Cardiac septum (tissue), 1 donor: ENCODE measurements around the gene CDKN1C. TPM values are rescaled to one million over a fixed set of nuclear protein-coding genes. Genes with fewer than 3 reads are reported as not detected.
A peak's percentile ranks its signal among the peaks of the same experiment; 100 is the strongest.

Experiments used
- DNase-seq: peaks from one replicate; pipeline ENCODE4 v3.0.0-alpha.2; 2020; ENCODE audit warnings: low spot score
- intact Hi-C: fragments of 100-400 bp; cut with DNase I; formaldehyde crosslinking; loops from one replicate; pipeline ENCODE4 v1.14.0; 2022
- total RNA-seq: library from RNA; stranded (reverse); fragmentation: NEBNext Ultra II Directional; extraction: Animal tissue kit (Norgen Biotek cat#: 25700); gene quantifications from one replicate; pipeline ENCODE4 v1.2.1, GENCODE V29; 2021
- donor health status: DM: no; HTN: no; CAD: no.

The CDKN1C gene
- total RNA-seq, 1 donor from 2014 or later, result 11.5 TPM

GRCh38 chr11:2892215-2892966 is 6.8 kb upstream of the CDKN1C start:
- DNase-seq, result no peak
- intact Hi-C loops, result loop anchor here (10.0 kb wide), 1 partner anchor 698 kb away; no protein-coding TSS in a partner anchor

- DNase-seq, result no peak
- intact Hi-C loops, result loop anchor here (10.0 kb wide), 1 partner anchor 697 kb away; no protein-coding TSS in a partner anchor
Observed at GRCh38 chr11:2891326-2892214, 6.0 kb upstream of the CDKN1C start.

- intact Hi-C loops, result loop anchor here (10.0 kb wide), 1 partner anchor 696 kb away; no protein-coding TSS in a partner anchor
- DNase-seq, result no peak
Observed at GRCh38 chr11:2890466-2891294, 5.1 kb upstream of the CDKN1C start.

DNA sequence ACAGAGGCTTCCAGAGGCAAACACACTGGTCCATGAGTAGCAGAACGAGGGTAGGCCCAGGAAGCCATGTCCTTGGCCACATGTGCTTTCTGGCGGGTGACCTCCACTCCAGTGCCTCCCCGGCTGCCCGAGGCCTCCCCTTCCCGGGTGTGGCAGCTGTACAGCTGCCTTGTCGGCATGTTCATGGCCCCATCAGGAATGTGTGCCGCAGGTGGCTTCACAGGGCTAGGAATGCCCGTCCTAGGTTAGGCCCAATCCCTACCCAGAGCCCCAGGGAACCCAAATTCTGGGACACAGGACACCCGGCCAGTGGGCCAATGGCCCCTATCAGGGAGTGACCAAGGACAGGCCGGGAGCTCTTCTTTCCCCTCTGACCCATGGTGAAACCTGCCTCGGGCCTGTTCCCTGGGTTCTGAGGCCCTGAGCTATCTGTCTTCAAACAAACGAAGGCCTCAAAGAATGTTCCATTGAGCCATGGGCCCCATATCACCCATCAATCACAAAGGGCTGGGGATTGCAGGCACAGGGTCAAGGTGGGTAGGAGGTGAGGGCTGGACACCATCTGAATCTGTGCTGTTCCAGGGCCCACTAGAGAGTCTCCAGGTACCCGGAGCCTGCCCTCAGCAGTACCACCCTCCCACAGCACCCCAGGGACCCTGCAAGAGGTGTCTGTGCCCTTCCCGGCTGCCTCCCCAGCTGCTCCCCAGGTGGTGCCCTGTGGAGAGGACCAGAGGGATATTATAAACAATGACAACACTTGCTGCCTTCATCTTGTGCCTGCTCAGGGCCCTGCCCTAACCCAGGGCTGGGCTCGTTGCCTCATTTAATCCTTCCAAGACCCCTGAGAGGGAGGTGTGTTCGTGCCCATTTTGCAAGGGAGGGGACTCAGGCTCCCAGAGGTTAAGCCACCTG is 4.0 kb upstream of the CDKN1C start:
- intact Hi-C loops, result loop anchor here (2.0 to 10.0 kb wide), 5 partner anchors 77 to 695 kb away; partner anchors contain the start of genes C11orf21, KCNQ1OT1 and TSPAN32
- DNase-seq, result no peak

- DNase-seq, result peak; percentile 95
- intact Hi-C loops, result loop anchor here (1.0 to 10.0 kb wide), 5 partner anchors 76 to 584 kb away; partner anchors contain the start of genes C11orf21, KCNQ1OT1 and TSPAN32
Observed at GRCh38 chr11:2888266-2888968, 2.8 kb upstream of the CDKN1C start.

GRCh38 chr11:2887515-2888195 is 2.1 kb upstream of the CDKN1C start:
- no peak for DNase-seq
- intact Hi-C loops, result loop anchor here (1.0 to 10.0 kb wide), 5 partner anchors 75 to 583 kb away; partner anchors contain the start of genes C11orf21, KCNQ1OT1 and TSPAN32

- no peak for DNase-seq
- intact Hi-C loops, result loop anchor here (5.0 to 10.0 kb wide), 3 partner anchors 75 to 582 kb away; partner anchors contain the start of genes C11orf21, KCNQ1OT1 and TSPAN32
Observed at GRCh38 chr11:2886936-2887335, 1.4 kb upstream of the CDKN1C start.

DNA sequence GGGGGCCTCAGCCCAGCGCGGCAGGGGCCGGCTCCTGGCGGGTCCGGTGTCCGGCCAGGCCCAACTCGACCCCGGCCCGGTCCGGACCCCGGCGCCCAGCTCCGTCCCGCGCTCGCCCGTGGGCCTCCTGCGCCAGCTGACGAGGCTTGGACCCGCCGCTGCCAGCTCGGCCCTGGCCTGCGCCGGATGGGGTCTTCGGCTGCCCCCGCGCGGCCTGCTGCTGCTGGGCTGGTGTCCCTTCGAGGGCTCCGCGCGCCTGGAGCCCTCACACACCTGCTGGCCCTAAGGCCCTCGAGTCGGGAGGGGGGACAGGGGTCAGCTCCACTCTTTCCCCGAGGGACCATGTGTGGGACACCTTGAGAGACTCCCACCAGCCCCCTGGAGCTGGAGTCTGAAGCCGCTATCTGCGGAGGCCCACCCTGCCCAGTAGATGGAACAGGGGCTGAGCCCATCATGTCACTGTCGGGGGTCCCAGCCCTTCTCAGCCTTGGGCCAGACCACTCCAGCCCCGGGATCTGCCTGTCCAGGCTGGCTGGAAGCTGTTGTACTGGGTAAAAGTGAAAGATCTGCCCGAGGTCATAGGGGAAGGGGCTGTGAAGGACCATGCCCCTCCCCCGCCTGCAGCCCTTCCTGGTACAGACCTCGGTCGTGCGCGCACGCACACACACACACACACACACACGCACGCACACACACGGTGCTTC is 768 bp upstream of the CDKN1C start:
- intact Hi-C loops, result loop anchor here (5.0 to 10.0 kb wide), 3 partner anchors 74 to 582 kb away; partner anchors contain the start of genes C11orf21, KCNQ1OT1 and TSPAN32
- no peak for DNase-seq

DNA sequence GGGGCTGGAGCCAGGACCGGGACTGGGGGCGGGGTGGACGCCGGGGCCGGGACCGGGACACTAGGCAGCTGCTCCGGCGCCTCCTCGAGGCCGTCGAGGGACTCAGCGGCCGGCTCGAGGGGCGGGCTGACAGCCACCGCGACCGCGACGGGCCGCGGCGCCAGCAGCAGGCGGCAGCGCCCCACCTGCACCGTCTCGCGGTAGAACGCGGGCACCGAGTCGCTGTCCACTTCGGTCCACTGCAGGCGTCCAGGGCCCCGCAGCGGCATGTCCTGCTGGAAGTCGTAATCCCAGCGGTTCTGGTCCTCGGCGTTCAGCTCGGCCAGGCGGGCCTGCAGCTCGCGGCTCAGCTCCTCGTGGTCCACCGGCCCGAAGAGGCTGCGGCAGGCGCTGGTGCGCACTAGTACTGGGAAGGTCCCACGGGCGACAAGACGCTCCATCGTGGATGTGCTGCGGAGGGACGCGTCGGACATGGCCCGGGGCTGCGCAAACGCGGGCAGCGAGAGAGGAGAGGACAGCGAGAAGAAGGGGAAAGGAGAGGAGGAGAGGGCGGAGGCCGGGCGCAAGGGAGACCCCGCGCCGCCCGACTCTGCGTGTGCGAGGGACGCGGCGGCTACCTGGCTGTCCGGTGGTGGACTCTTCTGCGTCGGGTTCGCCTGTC is 428 bp downstream of the CDKN1C start:
- no peak for DNase-seq
- intact Hi-C loops, result loop anchor here (5.0 to 10.0 kb wide), 3 partner anchors 73 to 580 kb away; partner anchors contain the start of genes C11orf21, KCNQ1OT1 and TSPAN32

DNA sequence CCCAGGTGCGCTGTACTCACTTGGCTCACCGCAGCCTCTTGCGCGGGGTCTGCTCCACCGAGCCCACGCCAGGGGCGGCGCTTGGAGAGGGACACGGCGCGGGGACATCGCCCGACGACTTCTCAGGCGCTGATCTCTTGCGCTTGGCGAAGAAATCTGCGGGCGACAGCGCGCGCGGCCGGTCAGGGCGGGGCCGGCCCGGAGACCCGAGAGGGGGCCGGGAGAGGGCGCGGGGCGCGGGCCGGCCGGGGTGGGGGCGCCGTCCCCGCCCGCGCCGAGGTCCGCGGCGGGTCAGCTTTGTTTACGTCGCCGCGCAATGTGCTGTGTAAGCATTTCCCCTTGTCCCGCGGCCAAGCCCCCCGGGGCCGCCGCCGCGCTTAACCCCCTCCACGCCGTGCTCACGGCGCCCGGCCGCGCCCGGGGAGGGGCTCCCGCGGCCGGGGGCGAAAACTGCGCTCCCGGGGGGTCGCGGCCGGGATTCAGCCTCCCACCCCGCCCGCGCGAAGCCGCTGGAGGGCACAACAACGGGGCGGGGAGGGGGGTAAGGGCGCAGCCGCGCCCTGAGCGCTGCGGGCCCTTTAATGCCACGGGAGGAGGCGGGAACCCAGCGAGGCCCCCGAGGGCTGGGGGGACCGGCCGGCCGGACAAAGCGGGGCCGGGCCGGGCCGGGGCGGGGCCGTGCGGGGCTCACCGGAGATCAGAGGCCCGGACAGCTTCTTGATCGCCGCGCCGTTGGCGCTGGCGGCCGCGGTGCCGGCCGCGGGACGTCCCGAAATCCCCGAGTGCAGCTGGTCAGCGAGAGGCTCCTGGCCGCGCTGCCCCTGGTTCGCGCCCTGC is 1.4 kb downstream of the CDKN1C start:
- DNase-seq, result no peak
- intact Hi-C loops, result loop anchor here (5.0 to 10.0 kb wide), 4 partner anchors 47 to 579 kb away; partner anchors contain the start of genes C11orf21, KCNQ1OT1 and TSPAN32

GRCh38 chr11:2883640-2883978 is 2.0 kb downstream of the CDKN1C start:
- intact Hi-C loops, result loop anchor here (5.0 to 10.0 kb wide), 4 partner anchors 46 to 579 kb away; partner anchors contain the start of genes C11orf21, KCNQ1OT1 and TSPAN32
- no peak for DNase-seq

DNA sequence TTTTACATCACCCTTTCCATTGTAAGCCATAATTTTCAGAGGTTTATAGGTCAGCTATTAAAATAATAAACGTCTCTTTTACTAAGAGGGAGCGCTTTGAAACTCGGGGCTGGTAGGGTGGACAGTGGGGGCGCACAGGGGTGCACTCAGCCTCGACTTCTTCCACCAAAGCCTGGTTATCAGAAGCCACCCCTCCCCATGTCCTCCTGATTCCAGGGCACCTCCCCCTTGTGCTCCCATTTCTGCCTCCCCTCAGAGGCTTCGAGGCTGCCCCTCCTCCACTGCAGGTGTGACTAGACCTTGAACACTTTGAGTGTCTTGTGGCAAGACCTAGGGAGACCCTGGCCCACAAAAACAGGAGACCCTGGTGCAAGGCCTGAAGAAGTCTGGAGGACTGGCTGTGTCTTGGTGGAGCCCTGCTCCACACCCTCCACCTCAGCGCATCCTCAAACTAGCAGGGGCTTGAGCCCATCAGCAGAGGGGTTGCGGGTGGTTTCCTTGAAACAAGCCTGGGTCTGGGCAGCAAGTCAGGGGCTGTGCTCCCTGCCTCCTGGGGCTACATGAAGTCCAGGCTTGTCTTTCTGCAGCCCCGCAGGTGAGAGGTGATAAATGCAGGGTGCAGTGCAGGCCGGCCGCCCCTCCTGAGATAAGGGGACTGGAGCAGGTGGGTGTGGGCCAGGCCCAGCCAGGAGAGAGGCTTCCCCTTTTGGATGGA is 3.0 kb downstream of the CDKN1C start:
- no peak for DNase-seq
- intact Hi-C loops, result loop anchor here (5.0 to 10.0 kb wide), 4 partner anchors 45 to 578 kb away; partner anchors contain the start of genes C11orf21, KCNQ1OT1 and TSPAN32

DNA sequence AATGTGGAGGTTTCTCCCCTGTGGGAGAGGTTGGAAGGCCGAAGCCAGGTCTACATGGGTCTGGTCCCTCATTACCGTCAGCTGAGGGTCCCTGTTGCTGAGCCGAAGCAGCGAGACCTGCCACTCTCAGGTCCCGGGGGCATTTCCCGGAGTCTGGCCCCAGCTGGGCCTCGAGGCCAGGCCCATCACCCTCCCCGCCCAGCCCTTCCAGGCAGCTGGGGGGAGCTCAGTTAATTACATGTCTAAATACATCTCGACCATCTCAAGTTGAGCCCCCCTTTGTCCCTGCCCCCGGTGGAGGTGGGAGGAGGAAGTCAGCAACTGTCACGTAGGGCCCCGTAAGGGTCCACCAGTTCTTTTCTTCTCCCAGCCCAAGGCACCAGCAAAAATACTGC is 3.6 kb downstream of the CDKN1C start:
- DNase-seq, result no peak
- intact Hi-C loops, result loop anchor here (5.0 to 10.0 kb wide), 4 partner anchors 45 to 577 kb away; partner anchors contain the start of genes C11orf21, KCNQ1OT1 and TSPAN32
